CD4-positive, alpha-beta T cell treated with Interleukin-4 for 1 hour (primary cell): ENCODE results near the gene KAT6B.
A peak's percentile ranks its signal among the peaks of the same experiment; 100 is the strongest.
"Not testable (repeated sequence)": the region's sequence is repeated elsewhere in the genome, so short reads cannot be mapped to it uniquely, and the experiment has no call there.

Experiments used
- DNase-seq, 2 donors: peaks; one replicate each; pipeline ENCODE4 v3.0.0-alpha.2; 2020 to 2022

KAT6B gene

GRCh38 chr10:74893329-74893728, 66.9 kb downstream of the KAT6B start:
- not testable (repeated sequence) for DNase-seq

GRCh38 chr10:74896788-74897527, 70.6 kb downstream of the KAT6B start:
- DNase-seq: no peak

DNA sequence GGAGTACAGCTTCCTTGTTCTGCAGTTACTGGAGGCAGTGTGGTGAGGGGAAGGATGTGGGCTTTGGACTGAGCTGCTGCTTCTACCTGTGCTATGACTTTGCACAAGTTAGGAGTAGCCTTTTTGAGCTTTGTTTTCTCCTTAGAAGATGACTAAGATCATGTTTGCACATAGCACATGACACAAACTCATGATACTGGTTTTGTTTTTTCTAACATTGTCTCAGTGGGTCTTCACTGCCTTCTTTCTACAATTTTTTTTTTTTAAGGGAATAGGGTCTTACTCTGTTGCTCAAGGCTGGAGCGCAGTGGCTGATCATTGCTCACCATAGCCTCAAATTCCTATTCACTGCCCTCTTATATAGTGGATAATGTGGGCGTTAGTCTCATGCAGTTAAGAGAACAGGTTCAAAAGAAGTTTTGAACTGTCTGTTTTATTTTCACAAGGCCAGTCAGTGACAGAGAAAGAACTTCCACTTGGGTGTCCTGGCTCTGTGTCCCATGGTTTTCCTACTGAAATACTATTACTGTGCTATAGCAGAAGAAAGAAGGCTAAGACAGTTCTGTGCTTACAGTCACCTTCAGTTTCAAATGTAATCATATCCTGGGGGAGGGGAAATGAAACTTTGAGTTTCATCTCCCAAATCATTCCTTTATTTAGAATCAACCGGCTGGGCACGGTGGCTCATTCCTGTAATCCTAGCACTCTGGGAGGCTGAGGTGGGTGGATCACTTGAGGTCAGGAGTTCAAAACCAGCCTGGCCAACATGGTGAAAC, 72.0 kb downstream of the KAT6B start:
- no peak for DNase-seq

GRCh38 chr10:74900297-74900696, 73.9 kb downstream of the KAT6B start:
- peak; percentile 14 to 52 for DNase-seq

GRCh38 chr10:74901301-74901700, 74.9 kb downstream of the KAT6B start:
- DNase-seq: no peak

DNA sequence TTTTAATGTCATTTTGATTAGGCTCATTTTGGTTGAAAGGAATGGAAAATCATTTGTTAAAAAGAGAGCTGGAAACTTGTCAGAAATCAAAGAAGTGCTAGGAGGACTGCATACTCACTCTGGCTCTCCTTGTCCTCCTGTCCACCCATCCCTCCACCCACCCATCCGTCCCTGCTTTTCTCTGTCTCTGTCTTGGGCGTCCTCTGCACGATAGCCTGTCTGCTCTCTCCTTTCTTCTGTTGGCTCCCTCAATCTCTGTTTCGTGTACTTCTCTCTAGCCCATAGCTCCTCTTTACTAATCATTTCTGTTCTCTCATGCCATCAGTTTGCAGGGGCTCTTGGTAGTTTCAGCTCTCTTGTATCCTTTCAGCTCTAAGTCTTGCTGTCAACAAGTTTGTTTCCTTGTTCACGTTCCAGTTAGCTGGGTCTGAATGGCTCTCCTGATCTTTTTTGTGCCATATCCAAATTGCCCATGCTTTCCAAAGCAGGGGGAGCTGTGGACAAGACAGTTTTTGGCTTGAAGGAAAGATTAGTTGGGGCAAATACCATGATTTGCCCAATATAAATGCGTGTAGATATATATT, 75.6 kb downstream of the KAT6B start:
- no peak for DNase-seq

DNA sequence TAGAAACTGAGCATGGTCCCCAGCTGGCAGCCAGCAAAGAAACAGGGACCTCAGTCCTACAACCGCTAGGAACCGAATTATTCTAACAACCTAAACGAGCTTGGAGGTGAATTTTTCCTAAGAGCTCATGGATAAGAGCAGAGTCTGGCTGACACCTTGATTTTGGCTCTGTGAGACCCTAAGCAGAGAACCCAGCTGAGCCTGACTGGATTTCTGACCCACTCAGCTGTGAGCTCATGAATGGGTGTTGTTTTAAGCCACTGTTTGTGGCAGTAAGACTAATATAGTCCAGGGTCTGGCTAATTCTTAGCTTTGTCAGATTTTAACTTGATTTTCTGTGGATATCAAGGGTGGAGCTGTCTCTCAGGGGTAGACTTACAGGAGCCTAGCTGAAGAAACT, 77.1 kb downstream of the KAT6B start:
- DNase-seq: no peak

DNA sequence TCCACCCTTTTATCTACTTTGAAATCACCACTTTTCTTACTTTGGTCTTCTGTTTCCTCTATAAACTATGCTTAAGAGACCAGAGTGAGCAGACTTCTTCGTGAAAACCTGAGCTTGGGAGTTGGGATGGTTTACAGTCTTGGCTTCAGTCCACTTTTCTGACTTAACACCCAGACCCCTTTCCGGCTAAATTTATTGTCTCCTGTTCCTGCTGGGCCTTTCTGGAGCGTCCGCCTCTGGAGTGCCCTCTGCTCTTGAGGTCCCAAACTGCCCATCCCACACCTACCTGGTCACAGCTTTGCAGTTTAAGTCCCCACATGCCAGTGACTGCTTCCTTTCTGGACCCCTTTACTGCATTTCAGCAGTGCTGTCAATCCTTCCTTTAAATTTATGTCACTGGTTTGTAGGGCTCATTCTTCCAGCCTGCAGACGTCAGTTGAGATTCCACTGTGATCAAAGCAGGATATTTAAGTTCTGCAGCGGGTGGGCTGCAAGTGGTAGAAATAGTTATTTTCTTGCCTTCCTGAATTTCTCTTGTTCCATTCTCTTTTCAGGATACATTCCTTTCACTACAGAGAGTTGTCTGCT, 80.3 kb downstream of the KAT6B start:
- no peak for DNase-seq

DNA sequence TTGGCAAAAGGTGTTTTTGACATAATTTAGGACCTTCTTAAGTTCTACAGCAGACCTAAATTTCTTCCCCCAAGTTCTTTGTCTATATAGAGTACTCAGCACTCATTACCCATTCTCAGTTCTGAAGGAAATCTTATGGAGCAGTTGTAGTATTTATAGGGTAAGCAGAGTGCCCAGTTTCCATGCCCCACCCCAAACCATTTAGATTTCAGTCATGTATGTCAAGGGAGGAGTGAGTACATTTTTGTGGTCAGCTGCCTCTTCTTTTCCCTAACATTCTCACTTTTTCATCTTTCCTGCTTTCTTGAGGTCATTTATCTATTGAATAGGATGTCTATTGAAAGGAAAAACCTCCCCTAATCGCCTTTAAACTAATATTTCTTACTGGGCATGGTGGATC, 83.3 kb downstream of the KAT6B start:
- DNase-seq: no peak

- no peak for DNase-seq
Observed at GRCh38 chr10:74910241-74910975, 84.0 kb downstream of the KAT6B start.

DNA sequence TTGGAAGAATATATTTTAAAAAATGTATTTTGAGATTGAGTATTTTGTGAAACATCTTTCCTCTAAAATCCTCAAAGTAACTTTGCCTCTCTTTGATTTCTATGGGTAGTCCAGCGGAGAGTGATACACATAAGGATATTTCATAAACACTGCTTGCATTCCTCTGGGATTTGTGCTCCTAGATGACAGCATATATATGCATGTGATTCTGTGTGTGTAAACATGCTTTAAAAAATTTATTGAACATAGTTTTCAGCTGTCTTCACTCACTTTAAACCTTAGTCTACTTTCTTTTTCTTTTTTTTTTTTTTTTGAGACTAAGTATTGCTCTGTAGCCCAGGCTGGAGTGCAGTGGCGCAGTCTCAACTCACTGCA, 84.6 kb downstream of the KAT6B start:
- DNase-seq: no peak

GRCh38 chr10:74912182-74912581, 85.8 kb downstream of the KAT6B start:
- DNase-seq: no peak

DNA sequence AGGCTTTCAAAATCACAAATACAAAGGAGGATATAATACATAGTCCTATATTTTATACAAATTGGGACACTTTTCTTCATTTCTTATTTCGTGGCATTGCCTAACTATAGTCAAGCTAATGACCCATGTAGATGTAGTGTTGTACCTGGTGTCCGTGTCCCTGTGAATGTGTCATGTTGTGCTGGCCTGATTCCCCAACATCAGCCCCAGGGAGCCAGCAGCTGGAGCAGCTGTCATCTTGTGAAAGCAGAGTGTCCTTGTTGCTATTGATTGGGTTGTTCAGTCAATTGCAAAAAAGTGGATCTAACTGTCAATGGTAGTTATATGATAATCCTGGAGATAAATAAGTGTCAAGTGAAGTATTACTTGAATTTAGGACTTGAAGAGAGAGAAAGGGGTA, 86.3 kb downstream of the KAT6B start:
- no peak for DNase-seq

GRCh38 chr10:74913377-74913979, 87.1 kb downstream of the KAT6B start:
- no peak for DNase-seq

DNA sequence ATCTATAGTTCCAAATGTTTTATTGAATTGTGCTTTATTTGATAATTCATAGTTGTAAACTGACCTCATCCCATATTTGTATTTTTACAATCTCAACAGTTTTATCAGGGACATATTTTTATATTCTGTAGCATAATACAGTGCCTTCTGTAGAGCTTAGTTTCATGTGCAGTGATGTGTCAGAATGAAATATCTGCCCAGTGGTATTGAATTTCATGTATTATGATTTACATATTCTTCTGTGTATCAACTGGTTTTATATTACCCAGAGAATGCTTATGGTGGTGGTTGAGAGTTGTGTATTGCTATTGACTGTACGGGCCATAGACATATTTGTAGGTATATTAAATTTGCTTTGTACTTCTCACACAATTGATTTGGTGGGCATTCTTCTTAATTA, 89.9 kb downstream of the KAT6B start:
- DNase-seq: no peak

DNA sequence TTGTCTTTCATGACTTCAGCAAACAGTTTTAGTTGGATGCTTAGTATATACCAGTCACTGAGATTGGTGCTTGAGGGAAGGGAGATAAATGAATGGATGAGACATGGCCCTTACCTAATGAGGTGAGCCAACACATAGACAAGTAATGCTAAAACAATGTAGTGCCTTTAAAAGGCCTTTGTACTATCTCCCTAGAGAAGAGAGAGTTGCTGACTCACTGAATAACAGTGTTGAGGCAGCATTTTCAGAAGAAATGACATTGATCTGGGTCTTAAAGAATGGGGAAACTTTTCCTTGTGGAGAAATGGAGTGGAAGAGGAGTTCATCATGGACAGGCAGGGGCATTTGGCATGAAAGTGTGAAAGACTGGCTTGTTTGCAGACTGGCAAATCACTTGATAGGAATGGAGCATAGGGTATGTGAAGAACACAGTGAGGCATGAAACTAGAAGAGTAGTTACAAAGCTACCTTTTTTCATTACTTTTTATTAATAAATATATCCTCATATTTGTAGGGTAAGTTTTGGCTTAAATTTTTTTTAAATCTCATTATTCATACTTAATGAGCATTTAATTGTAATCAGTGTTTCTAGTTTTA, 91.2 kb downstream of the KAT6B start:
- no peak for DNase-seq

GRCh38 chr10:74919671-74920070, 93.3 kb downstream of the KAT6B start:
- no peak for DNase-seq

- DNase-seq: not testable (repeated sequence)
Observed at GRCh38 chr10:74921070-74921469, 94.7 kb downstream of the KAT6B start.

- no peak for DNase-seq
Observed at GRCh38 chr10:74921744-74922143, 95.3 kb downstream of the KAT6B start.

DNA sequence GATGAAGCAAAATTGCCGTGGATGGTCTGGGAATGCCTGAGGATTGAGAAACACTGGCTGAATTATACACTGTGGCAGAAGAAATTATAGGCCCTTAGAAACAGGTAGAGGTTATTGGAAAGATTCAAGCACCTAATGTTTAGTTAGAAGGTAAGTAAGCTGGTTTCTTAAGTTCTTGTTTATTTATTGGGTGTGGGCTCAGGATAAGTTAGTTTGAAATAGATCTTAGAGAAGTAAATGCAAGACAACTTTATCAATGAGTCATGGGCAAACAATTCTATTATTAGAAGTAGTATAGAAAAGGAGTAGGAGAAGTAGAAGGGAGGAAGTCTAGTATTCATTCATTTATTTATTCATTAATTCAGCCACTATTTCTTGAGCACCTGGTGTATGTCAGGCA, 96.5 kb downstream of the KAT6B start:
- DNase-seq: no peak

GRCh38 chr10:74923556-74923955, 97.2 kb downstream of the KAT6B start:
- no peak for DNase-seq
